HepG2 (cell line): ENCODE measurements around the gene ABAT. TPM values are rescaled to one million over a fixed set of nuclear protein-coding genes. Genes with fewer than 3 reads are reported as not detected.
A peak's percentile ranks its signal among the peaks of the same experiment; 100 is the strongest.

ENCODE experiments used
- BATF2 ChIP-seq: sonication (generic); formaldehyde crosslinking; IDR thresholded peaks from 2 replicates; pipeline ENCODE4 v1.8.0; 2022; ENCODE audit warnings: mild to moderate bottlenecking, missing genetic modification reagents, moderate library complexity
- GTF2F1 ChIP-seq: fragments of 150-350 bp; IDR thresholded peaks from 2 replicates; pipeline ENCODE4 v1.6.1; 2014; ENCODE audit warnings: low read length
- HNF4G ChIP-seq, 2 experiments: sonication (generic) in 1 of 2; formaldehyde crosslinking in 1 of 2; IDR thresholded peaks; 2 replicates each; pipeline versions ENCODE4 v1.4.0 to v1.6.1; 2011 to 2020; ENCODE audit warnings: borderline replicate concordance in 2 of 2, low read depth in 2 of 2, mild to moderate bottlenecking in 2 of 2, low read length in 1 of 2, missing genetic modification reagents in 1 of 2, moderate library complexity in 1 of 2
- HOXA7 ChIP-seq: sonication (generic); formaldehyde crosslinking; IDR thresholded peaks from 2 replicates; pipeline ENCODE4 v1.8.1; 2022; ENCODE audit warnings: mild to moderate bottlenecking, missing genetic modification reagents, moderate library complexity
- ISL2 ChIP-seq: sonication (generic); formaldehyde crosslinking; IDR thresholded peaks from 2 replicates; pipeline ENCODE4 v1.5.0; 2020; ENCODE audit warnings: missing genetic modification reagents
- JARID2 ChIP-seq: sonication (generic); formaldehyde crosslinking; IDR thresholded peaks from 2 replicates; pipeline ENCODE4 v1.8.1; 2023; ENCODE audit warnings: missing genetic modification reagents, inconsistent platforms; ENCODE audit not compliant: insufficient replicate concordance
- MBNL3 ChIP-seq: fragments of 250-450 bp; sonication (Bioruptor Pico); conservative IDR thresholded peaks from 2 replicates; pipeline ENCODE4 v1.8.0; 2022; ENCODE audit warnings: mild to moderate bottlenecking, inconsistent platforms
- NBN ChIP-seq: fragments of 450-650 bp; conservative IDR thresholded peaks from 2 replicates; pipeline ENCODE4 v1.6.1; 2017
- NCOR1 ChIP-seq: fragments of 200-600 bp; sonication (generic); IDR thresholded peaks from 2 replicates; pipeline ENCODE4 v1.7.0; 2017; ENCODE audit warnings: antibody characterized with exemption, low read length, borderline replicate concordance
- NFIC ChIP-seq: IDR thresholded peaks from 2 replicates; pipeline ENCODE4 v1.6.1; 2012; ENCODE audit warnings: mild to moderate bottlenecking, low read length, inconsistent platforms
- NR2C2 ChIP-seq: sonication (generic); formaldehyde crosslinking; IDR thresholded peaks from 2 replicates; pipeline ENCODE4 v1.4.0; 2020; ENCODE audit warnings: missing genetic modification reagents, mild to moderate bottlenecking, moderate library complexity, borderline replicate concordance
- PHB2 ChIP-seq: fragments of 450-650 bp; IDR thresholded peaks from 2 replicates; pipeline ENCODE4 v1.6.1; 2018; ENCODE audit not compliant: partially characterized antibody
- PHF5A ChIP-seq: IDR thresholded peaks from one replicate; pipeline ENCODE4 v1.6.1; 2018; ENCODE audit warnings: low read depth, missing genetic modification reagents; ENCODE audit not compliant: unreplicated experiment
- SP2 ChIP-seq: sonication (generic); formaldehyde crosslinking; IDR thresholded peaks from 2 replicates; pipeline ENCODE4 v1.5.1; 2020; ENCODE audit warnings: mild to moderate bottlenecking, missing genetic modification reagents
- THRA ChIP-seq: sonication (generic); formaldehyde crosslinking; IDR thresholded peaks from 2 replicates; pipeline ENCODE4 v1.4.0; 2020; ENCODE audit warnings: missing genetic modification reagents, borderline replicate concordance
- ZBTB44 ChIP-seq: sonication (generic); formaldehyde crosslinking; IDR thresholded peaks from 2 replicates; pipeline ENCODE4 v1.4.0; 2020; ENCODE audit warnings: missing genetic modification reagents
- ZBTB7B ChIP-seq: sonication (generic); formaldehyde crosslinking; IDR thresholded peaks from 2 replicates; pipeline ENCODE4 v1.4.0; 2020; ENCODE audit warnings: missing genetic modification reagents
- ZFP36 ChIP-seq: fragments of 150-350 bp; IDR thresholded peaks from 2 replicates; pipeline ENCODE4 v1.6.1; 2018; ENCODE audit warnings: borderline replicate concordance, low read length, low read depth; ENCODE audit not compliant: partially characterized antibody
- ZFP82 ChIP-seq: sonication (generic); formaldehyde crosslinking; IDR thresholded peaks from 2 replicates; pipeline ENCODE4 v1.5.1; 2020; ENCODE audit warnings: mild to moderate bottlenecking, missing genetic modification reagents, borderline replicate concordance
- ZNF484 ChIP-seq: sonication (generic); formaldehyde crosslinking; IDR thresholded peaks from 2 replicates; pipeline ENCODE4 v1.5.1; 2020; ENCODE audit warnings: mild to moderate bottlenecking, low read depth, missing genetic modification reagents, borderline replicate concordance
- ZNF530 ChIP-seq: sonication (generic); formaldehyde crosslinking; IDR thresholded peaks from 2 replicates; pipeline ENCODE4 v1.5.0; 2020; ENCODE audit warnings: low read depth, mild to moderate bottlenecking, missing genetic modification reagents
- ZNF549 ChIP-seq: sonication (generic); formaldehyde crosslinking; IDR thresholded peaks from 2 replicates; pipeline ENCODE4 v1.5.0; 2020; ENCODE audit warnings: missing genetic modification reagents
- ZNF576 ChIP-seq: sonication (generic); formaldehyde crosslinking; IDR thresholded peaks from 2 replicates; pipeline ENCODE4 v1.4.0; 2020; ENCODE audit warnings: mild to moderate bottlenecking, missing genetic modification reagents
- ZNF615 ChIP-seq: sonication (generic); formaldehyde crosslinking; IDR thresholded peaks from 2 replicates; pipeline ENCODE4 v1.5.0; 2020; ENCODE audit warnings: mild to moderate bottlenecking, missing genetic modification reagents, borderline replicate concordance
- ZNF784 ChIP-seq: sonication (generic); formaldehyde crosslinking; IDR thresholded peaks from 2 replicates; pipeline ENCODE4 v1.5.1; 2020; ENCODE audit warnings: missing genetic modification reagents, mild to moderate bottlenecking, borderline replicate concordance
- polyA plus RNA-seq, 8 experiments: library from polyadenylated mRNA; depleted of rRNA in 3 of 8; stranded (reverse) in 7 of 8; unstranded in 1 of 8; fragments of >200 nt; fragmentation: Illumina TruSeq in 4 of 8; extraction: Trizol in 4 of 8; gene quantifications; 2 replicates each; pipeline versions ENCODE4 v1.2.1 to v1.2.3, GENCODE V29; 2011 to 2016; ENCODE audit warnings: low read depth in 4 of 8, missing spikeins in 1 of 8, mixed read lengths in 1 of 8; ENCODE audit not compliant: insufficient read depth in 1 of 8
- total RNA-seq, 5 experiments: library from RNA; depleted of rRNA; stranded (reverse); fragments of >200 nt; fragmentation: Illumina TruSeq; extraction: Trizol; gene quantifications; 2 replicates each; pipeline ENCODE4 v1.2.3, GENCODE V29; 2016; ENCODE audit warnings: low read depth in 1 of 5

The ABAT gene
- total and polyA plus RNA-seq, 2 of the 13 experiments (the other 11 are each of a cell fraction or from before 2014, with no cell fraction given): 47.6 to 97.3 TPM

GRCh38 chr16:8678068-8678927, 3.9 kb downstream of the ABAT start (continued):
- TF ChIP-seq THRA (CRISPR knock-in tag) (peak; percentile 84; the same call in 1 of the 2 replicates), PHF5A (CRISPR knock-in tag) (no peak), PHB2 (no peak), ZNF615 (no peak), ZFP82 (no peak), HNF4G (IDR thresholded peaks at IDR 0.05; ENCODE audit: borderline replicate concordance, low read depth, low read length) (peak; percentile 66; the same call in 1 of the 2 replicates), HNF4G (CRISPR knock-in tag; IDR thresholded peaks at IDR 0.05; ENCODE audit: borderline replicate concordance, low read depth) (0 out of 2 replicates have a peak, but pooled peaks have one; percentile 70), SP2 (CRISPR knock-in tag) (no peak), GTF2F1 (no peak), ZNF784 (CRISPR knock-in tag) (no peak), JARID2 (CRISPR knock-in tag) (no peak), ZBTB44 (CRISPR knock-in tag) (no peak), NR2C2 (CRISPR knock-in tag) (peak; percentile 78; the same call in 1 of the 2 replicates), MBNL3 (no peak), HOXA7 (no peak), ZNF484 (CRISPR knock-in tag) (no peak), NBN (no peak), ZNF530 (CRISPR knock-in tag) (no peak), BATF2 (CRISPR knock-in tag) (no peak), ZBTB7B (CRISPR knock-in tag) (peak; percentile 87), NCOR1 (peak; percentile 91), ZNF576 (CRISPR knock-in tag) (no peak), ZNF549 (CRISPR knock-in tag) (no peak), ISL2 (CRISPR knock-in tag) (peak; percentile 84), ZFP36 (no peak), NFIC (peak; percentile 85; the same call in 1 of the 2 replicates)
